ENCODE results near the gene PPP4R4. TPM values are rescaled to one million over a fixed set of nuclear protein-coding genes. Genes with fewer than 3 reads are reported as not detected.
"Not testable (repeated sequence)": the region's sequence is repeated elsewhere in the genome, so short reads cannot be mapped to it uniquely, and the experiment has no call there.

The PPP4R4 gene
- total RNA-seq, 3 donors from 2014 or later (not counting 1 experiment from before 2014, with no cell fraction given) = 0.52 to 0.58 TPM; not detected in 1

DNA sequence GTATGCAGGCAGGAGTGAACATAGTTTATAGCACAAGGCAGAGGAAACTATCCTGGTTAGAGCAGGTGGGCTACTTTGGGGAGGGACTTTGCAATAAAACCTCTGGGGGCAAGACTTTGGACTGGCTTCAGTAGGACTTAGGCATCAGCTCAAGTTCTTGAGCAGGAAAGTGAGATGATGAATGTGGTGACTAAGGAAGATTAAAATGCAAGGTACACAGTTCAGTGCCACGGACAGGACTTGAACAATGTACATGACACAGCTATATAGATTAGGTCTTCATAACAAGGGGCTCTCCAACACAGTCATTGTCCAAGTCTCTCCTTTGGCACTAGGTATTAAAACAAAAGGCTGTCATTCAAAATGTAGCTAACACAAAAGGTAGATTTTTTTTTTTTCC, 21.4 kb upstream of the PPP4R4 start:
- H3K4me1 ChIP-seq (ENCODE audit: control insufficient read depth, insufficient read depth, low read length) = no peaks in the 10 kb centered on the region
- Mint-ChIP-seq H3K9me3 (no peaks in the 10 kb centered on the region), H3K4me1 (no peaks in the 10 kb centered on the region), H3K36me3 (no peaks in the 10 kb centered on the region), H3K4me3 (no peak overlapping the region), H3K27ac (no peak overlapping the region), H3K27me3 (ENCODE audit: low read depth in 2 of 2) (peaks cover 16 to 23% of the 10 kb centered on the region in 2 donors)
- intact Hi-C loops (cut with micrococcal nuclease) = no loop called here
- no peak for ATAC-seq
- 92% methylated on average over 1 of the region's 1 CpG for WGBS (ENCODE audit: insufficient coverage)
- TF ChIP-seq, protein P1, sequence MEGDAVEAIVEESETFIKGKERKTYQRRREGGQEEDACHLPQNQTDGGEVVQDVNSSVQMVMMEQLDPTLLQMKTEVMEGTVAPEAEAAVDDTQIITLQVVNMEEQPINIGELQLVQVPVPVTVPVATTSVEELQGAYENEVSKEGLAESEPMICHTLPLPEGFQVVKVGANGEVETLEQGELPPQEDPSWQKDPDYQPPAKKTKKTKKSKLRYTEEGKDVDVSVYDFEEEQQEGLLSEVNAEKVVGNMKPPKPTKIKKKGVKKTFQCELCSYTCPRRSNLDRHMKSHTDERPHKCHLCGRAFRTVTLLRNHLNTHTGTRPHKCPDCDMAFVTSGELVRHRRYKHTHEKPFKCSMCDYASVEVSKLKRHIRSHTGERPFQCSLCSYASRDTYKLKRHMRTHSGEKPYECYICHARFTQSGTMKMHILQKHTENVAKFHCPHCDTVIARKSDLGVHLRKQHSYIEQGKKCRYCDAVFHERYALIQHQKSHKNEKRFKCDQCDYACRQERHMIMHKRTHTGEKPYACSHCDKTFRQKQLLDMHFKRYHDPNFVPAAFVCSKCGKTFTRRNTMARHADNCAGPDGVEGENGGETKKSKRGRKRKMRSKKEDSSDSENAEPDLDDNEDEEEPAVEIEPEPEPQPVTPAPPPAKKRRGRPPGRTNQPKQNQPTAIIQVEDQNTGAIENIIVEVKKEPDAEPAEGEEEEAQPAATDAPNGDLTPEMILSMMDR (IDR thresholded peaks at IDR 0.05) = no peak
- no peaks in the 10 kb centered on the region for H3K36me3 ChIP-seq (ENCODE audit: control insufficient read depth, insufficient read depth, low read length)
- H3K9me3 ChIP-seq (ENCODE audit: control insufficient read depth, insufficient read depth, low read length) = no peaks in the 10 kb centered on the region
- no peak for DNase-seq
- no peak overlapping the region for H3K4me3 ChIP-seq (ENCODE audit: low read length)
- peaks cover 5% of the 10 kb centered on the region for H3K27me3 ChIP-seq (ENCODE audit: control insufficient read depth, insufficient read depth, low read length)
- no peak overlapping the region for H3K27ac ChIP-seq (ENCODE audit: low read length)

DNA sequence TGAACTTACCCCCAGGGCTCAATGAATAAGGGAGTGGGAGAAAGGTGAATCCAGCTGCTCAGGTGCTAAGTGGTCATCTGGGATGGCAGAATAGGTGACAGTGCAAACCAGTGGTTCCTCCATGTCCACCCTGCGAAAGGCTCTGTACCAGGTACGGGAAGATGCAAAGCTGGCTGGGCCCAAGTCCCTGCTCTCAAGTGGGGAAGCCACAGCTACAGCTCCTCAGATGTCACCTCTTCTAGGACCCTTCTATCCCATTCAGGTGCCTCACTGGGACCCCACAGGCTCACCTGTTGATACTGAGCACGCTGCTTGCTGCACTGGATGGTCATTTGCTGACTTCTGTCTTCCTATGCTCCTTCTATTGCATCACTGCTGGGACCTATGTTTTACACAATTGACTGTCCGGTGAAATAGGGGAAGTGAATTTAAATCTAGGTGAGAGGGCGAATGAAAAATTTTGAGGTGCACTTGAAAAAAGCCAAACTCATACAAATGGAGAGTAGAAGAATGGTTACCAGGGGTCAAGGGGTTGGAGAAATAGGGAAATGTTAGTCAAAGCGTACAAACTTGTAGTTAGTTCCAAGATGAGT, 20.3 kb upstream of the PPP4R4 start:
- 83% methylated on average over 6 of the region's 6 CpGs for WGBS (ENCODE audit: insufficient coverage)
- Mint-ChIP-seq H3K4me3 (no peak overlapping the region), H3K36me3 (no peaks in the 10 kb centered on the region), H3K9me3 (no peaks in the 10 kb centered on the region), H3K4me1 (peaks cover 9 to 10% of the 10 kb centered on the region in 2 donors), H3K27ac (no peak overlapping the region), H3K27me3 (ENCODE audit: low read depth in 2 of 2) (peaks cover 16 to 26% of the 10 kb centered on the region in 2 donors)
- intact Hi-C loops (cut with micrococcal nuclease) = no loop called here
- Histone ChIP-seq H3K27me3 (ENCODE audit: control insufficient read depth, insufficient read depth, low read length) (peaks cover 5% of the 10 kb centered on the region), H3K27ac (ENCODE audit: low read length) (no peak overlapping the region), H3K4me1 (ENCODE audit: control insufficient read depth, insufficient read depth, low read length) (peaks cover 3% of the 10 kb centered on the region), H3K9me3 (ENCODE audit: control insufficient read depth, insufficient read depth, low read length) (no peaks in the 10 kb centered on the region), H3K4me3 (ENCODE audit: low read length) (no peak overlapping the region), H3K36me3 (ENCODE audit: control insufficient read depth, insufficient read depth, low read length) (no peaks in the 10 kb centered on the region)
- no peak for ATAC-seq
- no peak for DNase-seq
- TF ChIP-seq, protein P1 (IDR thresholded peaks at IDR 0.05) = no peak

DNA sequence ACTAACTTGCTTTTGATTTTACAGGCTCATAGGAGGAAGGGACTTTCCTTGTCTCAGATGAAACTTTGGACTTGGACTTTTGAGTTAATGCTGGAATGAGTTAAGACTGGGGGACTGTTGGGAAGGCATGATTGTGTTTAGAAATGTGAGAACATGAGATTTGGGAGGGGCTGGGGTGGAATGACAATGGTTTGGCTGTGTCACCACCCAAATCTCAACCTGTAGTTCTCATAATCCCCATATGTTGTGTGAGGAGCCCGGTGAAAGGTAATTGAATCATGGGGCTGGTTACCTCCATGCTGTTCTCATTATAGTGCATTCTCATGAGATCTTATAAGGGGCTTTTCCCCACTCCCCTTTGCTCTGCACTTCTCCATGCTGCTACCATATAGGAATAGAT, 18.0 kb upstream of the PPP4R4 start:
- H3K4me3 Mint-ChIP-seq; H3K4me3 ChIP-seq (ENCODE audit: low read length); H3K27ac Mint-ChIP-seq; ATAC-seq; H3K36me3 Mint-ChIP-seq; intact Hi-C loops (cut with micrococcal nuclease); DNase-seq; H3K27ac ChIP-seq (ENCODE audit: low read length); H3K9me3 Mint-ChIP-seq; H3K36me3 ChIP-seq (ENCODE audit: control insufficient read depth, insufficient read depth, low read length); H3K27me3 ChIP-seq (ENCODE audit: control insufficient read depth, insufficient read depth, low read length); H3K9me3 ChIP-seq (ENCODE audit: control insufficient read depth, insufficient read depth, low read length); H3K4me1 ChIP-seq (ENCODE audit: control insufficient read depth, insufficient read depth, low read length): not testable (repeated sequence)
- Mint-ChIP-seq H3K27me3 (ENCODE audit: low read depth in 2 of 2) (peaks cover 21 to 23% of the 10 kb centered on the region in 2 donors), H3K4me1 (peaks cover 9 to 10% of the 10 kb centered on the region in 2 donors)
- WGBS (ENCODE audit: insufficient coverage) = no CpG with 5 or more reads among the region's 1 CpG

DNA sequence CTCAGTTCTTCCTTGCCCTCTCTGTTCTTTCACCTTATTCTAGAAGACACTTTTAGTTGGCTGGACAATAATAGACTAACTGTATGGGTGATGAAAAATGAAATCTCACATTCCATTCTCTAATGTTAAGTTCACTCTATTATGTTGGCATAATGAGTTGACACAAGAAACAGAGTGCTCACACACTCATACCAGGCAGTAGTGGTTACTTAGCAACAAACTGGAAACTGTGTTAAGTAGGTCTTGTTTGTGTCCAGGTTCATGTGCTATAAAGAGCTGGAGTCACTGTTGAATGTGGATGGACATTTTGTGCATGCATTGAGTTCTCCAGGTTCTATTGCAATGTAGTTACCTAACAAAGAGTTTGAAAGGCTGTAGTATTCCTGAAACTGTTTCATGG, 16.9 kb upstream of the PPP4R4 start:
- H3K27me3 Mint-ChIP-seq (ENCODE audit: low read depth in 2 of 2) = peaks cover 19 to 21% of the 10 kb centered on the region in 2 donors
- ATAC-seq (no peak), DNase-seq (no peak)
- H3K9me3 Mint-ChIP-seq = no peaks in the 10 kb centered on the region
- intact Hi-C loops (cut with micrococcal nuclease) = no loop called here
- H3K9me3 ChIP-seq (ENCODE audit: control insufficient read depth, insufficient read depth, low read length) = no peaks in the 10 kb centered on the region
- peaks cover 5% of the 10 kb centered on the region for H3K27me3 ChIP-seq (ENCODE audit: control insufficient read depth, insufficient read depth, low read length)
- no peak overlapping the region for H3K27ac Mint-ChIP-seq
- no peak overlapping the region for H3K27ac ChIP-seq (ENCODE audit: low read length)
- no peaks in the 10 kb centered on the region for H3K36me3 ChIP-seq (ENCODE audit: control insufficient read depth, insufficient read depth, low read length)
- TF ChIP-seq, protein P1 (IDR thresholded peaks at IDR 0.05) = no peak
- H3K4me3 Mint-ChIP-seq = no peak overlapping the region
- H3K4me1 Mint-ChIP-seq = peaks cover 10 to 13% of the 10 kb centered on the region in 2 donors
- H3K36me3 Mint-ChIP-seq = no peaks in the 10 kb centered on the region
- peaks cover 3% of the 10 kb centered on the region for H3K4me1 ChIP-seq (ENCODE audit: control insufficient read depth, insufficient read depth, low read length)
- H3K4me3 ChIP-seq (ENCODE audit: low read length) = no peak overlapping the region
